Skeletal muscle cell (primary cell): ENCODE measurements around the gene TEX48.

Experiments
- DNase-seq: peaks from one replicate; pipeline ENCODE4 v3.0.0-alpha.2; 2010; ENCODE audit warnings: low read depth
- H3K4me3 ChIP-seq: 2 replicates; pipeline ENCODE4 v1.5.1; 2011; ENCODE audit warnings: low read depth, mild to moderate bottlenecking, control low read depth, low read length, moderate library complexity

The TEX48 gene

DNA sequence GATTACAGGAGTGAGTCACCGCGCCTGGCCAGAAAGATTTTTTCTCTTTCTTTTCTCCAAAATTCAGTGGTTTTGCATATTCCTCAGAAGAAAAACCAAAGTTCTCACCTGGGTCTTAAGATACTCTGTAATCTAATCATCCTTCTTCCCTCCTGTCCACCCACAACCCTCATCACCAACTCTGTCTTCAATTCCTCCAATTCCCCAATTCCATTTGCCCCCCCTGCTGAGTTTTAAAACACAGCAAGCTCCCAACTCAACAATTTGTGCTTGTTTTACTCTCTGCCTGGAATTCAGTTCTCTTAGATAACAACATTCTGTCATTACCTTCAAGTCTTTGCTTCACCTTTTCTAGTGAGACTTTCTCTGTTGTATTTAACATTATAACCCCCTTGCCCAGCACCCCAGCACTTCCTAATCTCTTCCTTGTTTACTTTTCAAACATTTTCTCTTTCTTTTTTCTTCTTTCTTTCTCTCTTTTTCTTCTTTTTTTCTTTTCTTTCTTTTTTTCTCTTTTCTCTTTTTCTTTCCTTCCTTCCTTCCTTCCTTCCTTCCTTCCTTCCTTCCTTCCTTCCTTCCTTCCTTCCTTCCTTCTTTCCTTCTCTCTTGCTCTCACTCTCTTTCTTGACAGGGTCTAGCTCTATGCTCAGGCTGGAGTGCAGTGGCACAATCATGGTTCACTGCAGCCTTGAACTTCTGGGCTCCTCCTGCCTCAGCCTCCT is 7.8 kb downstream of the TEX48 start:
- no peak for DNase-seq
- no peak overlapping the region for H3K4me3 ChIP-seq

DNA sequence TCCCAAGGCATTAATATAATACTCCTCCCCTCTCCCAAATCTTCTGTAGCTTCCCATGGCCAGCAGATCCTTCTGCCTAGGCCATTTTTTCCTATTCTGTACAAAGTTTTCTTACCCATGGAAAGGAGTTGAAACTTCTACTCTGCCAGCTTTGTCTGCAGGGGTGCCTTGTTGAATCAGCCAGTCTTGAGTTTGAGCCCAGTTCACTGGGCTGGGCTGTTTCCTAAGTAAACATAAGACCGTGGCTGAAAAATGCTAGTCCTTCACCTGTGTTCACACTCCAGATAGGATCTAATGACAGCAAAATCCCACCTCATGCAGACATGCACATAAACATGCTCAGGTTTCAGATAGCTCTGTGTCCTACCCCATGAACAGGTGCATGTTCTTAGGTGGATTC is 10.4 kb downstream of the TEX48 start:
- no peak for DNase-seq
- no peak overlapping the region for H3K4me3 ChIP-seq

DNA sequence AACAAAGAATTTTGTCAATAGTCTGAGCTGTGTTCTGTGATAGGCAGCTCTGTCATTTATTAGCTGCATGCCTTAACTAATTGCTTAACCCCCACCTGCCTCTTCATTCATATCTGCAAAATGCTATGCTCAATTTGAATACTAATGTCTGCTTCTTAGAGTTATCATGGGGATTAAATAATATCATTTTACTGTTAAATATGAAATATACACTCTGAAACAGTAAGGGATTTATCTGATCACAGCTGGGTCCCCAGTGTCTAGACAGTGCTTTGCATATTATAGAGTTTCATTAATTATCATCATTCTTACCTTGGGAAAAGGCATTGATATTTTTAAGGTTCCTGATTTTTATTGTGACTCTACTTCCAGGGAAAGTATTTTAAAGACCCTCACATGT is 12.0 kb downstream of the TEX48 start:
- DNase-seq: no peak
- H3K4me3 ChIP-seq: no peak overlapping the region

DNA sequence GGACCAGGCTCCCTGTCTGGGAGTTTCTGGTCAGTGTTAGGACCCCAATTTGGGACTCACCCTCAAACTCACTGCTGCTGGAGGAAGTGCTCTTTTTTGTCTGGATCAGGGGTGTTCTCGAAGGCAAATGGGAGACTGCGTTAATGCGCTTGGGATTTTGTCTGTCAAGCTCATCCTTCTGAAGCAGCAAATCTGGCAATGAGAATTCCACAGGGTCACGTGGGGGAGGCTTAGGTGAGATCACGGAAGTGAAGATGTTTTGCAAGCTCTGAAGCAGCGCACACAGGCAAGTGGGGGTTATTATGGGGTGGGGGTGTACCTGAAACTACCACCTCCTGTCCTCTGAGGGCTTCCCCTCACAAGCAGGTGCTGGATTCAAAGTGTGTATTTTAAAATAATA is 13.8 kb downstream of the TEX48 start:
- DNase-seq: no peak
- H3K4me3 ChIP-seq: no peak overlapping the region

DNA sequence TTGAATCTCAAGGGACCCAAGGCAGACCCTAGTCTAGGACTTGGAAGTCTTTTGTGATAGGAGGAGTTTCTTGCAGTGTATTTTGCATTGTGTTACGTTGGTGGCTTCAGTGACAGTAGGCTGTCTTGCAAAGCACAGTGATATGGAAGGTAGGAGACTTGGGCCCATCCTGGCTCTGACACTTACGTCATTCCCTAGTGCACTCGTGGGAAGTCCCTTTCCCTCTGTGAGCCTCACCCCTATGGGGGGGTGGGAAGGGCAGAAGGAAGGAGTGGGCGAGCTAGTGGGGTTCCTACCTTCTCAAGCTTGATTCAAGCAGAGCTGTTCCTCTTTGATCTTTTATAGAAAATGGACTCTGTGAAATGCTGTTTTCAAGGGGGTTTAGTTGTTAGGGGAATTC is 15.1 kb downstream of the TEX48 start:
- DNase-seq: no peak
- no peak overlapping the region for H3K4me3 ChIP-seq

DNA sequence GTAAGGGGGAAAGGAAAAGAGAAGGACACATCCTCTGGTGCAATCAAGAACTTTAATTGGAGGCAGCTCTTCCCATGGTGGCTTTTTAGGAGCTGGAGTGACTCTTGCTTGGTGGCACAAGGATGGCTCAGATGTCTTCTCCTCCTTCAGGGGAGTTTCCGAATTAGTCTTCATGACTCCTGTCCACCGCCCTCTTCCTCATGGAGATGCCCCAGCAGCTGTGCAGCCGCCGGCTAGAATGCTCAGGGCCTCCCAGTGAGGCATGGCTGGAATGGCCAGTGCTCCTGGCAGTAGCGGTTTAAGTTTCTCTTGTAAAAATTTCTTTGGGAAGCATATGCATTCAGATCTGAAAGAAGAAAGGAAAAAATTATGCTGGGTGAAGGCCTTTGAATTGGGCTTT is 15.6 kb downstream of the TEX48 start:
- no peak overlapping the region for H3K4me3 ChIP-seq
- no peak for DNase-seq

DNA sequence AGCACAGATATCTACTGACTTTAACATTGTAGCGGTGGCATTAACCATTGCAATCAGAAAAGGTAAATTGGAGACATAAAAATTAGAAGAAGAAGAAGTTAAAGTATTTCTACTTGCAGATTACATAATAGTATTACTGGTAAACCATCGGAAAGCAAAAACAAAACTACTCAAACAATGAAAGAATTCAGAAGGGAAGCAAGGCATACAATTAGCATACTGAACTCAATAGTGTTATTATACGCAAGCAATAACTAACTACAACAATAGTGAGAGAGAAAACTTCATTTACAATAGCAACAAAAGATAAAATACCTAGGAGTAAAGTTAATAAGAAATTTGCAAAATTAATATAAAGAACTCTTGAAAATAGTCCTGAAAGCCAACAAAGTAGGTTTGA is 17.8 kb downstream of the TEX48 start:
- no peak overlapping the region for H3K4me3 ChIP-seq
- no peak for DNase-seq

DNA sequence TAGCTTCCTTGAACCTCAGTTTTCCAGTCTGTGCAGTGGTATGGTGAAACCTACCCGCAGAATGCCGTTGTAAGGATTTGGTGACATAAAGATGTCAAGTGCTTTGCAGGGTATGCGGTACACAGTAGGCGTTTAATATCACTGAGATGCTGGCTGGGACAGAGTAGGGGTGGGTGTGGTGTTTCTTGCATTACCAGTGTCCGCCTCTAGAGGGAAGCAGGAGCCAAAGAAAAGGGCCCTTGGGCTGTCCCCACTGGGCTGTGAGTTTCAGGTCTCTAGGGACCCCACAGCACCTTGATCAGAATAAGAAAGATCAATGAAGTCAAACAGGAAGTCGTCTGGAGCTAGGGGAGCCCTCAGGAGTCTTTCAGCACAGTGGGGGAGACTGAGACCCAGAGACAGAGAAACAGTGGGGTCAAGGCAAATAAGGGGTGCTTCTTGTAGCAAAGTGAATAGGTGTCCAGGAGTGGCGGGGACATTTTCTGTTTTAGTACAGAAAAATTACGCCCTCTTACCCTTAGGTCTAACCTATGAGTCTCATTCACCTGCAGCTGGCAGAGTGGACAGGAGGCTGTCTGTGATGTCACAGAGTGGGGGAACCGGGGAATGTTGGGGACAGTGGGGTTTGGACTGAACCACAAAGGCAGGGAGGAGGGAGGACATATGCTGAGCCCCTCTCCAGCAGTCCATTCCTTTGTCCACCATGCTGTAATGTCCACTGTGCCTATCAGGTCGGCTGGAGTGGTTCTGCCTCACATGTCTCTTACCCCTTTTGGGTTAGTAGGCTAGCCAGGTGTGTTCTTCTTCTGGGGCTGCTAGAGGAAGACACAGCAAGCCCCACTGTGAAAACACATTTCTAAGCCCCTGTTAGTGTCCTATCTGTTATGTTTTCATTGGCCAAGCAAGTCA is 19.7 kb downstream of the TEX48 start:
- H3K4me3 ChIP-seq: no peak overlapping the region
- no peak for DNase-seq

DNA sequence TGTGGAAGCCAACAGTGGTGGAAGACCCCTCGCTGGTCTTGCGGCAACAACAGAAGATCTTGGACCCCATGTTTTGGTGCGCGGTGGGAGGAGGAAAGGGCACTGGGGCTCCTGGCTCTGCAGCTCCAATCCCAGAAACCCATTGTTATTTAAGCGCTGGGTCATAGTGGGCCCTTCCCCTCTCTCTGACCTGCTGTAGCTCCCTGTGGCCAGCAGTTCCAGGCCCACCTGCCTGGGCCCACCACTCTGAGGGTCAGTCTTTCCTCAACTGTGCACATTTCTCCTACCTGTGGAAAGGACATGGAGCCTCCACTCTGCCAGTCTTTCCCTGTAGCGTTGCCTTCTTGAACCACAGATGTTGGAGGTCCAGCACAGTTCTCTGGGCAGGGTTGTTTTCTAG is 24.3 kb downstream of the TEX48 start, which contains the start of gene TEX53:
TSS of gene TEX53 (minus strand) at position 101 of the 400 bp plus-strand sequence. CDS start at position 70, 31 bp downstream.
- no peak within 1 kb of the TSS for H3K4me3 ChIP-seq
- no peak for DNase-seq

DNA sequence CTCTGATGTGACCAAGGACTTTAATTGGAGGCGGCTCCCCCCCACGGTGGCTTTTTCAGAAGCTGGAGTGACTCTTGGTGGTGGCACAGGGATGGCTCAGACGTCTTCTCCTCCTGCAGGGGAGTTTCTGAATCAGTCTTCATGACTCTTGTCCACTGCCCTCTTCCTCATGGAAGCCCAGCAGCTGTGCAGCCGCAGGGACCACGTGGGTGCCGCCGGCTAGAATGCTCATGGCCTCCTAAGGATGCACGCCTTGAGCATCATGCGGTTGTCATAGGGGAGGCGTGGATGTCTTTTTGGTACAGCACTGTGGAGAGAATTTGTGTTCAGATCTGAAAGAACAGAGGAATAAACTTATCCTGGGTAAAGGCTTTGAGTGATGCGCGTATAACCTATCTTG is 25.7 kb downstream of the TEX48 start:
- no peak for DNase-seq
- H3K4me3 ChIP-seq: no peak overlapping the region

DNA sequence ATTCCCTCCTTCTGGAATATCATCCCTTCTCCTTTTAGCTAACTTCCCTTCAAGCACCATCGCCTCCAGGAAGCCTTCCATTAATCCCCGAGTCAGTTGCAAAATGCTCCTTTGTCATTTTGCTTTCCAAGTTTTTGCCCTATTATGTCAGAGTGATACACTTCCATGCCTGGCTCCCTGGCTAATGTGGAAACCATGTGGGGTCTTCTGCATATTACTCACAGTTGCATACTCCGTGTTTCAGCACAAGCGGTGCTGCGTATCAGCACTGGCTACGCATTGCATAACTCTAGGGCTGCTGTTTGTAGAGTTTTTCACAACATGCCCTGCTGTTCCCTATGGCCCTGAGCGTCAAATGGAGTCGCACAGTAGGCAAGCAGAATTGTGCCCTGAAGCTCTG is 26.3 kb downstream of the TEX48 start:
- DNase-seq: peak; percentile 63
- no peak overlapping the region for H3K4me3 ChIP-seq

DNA sequence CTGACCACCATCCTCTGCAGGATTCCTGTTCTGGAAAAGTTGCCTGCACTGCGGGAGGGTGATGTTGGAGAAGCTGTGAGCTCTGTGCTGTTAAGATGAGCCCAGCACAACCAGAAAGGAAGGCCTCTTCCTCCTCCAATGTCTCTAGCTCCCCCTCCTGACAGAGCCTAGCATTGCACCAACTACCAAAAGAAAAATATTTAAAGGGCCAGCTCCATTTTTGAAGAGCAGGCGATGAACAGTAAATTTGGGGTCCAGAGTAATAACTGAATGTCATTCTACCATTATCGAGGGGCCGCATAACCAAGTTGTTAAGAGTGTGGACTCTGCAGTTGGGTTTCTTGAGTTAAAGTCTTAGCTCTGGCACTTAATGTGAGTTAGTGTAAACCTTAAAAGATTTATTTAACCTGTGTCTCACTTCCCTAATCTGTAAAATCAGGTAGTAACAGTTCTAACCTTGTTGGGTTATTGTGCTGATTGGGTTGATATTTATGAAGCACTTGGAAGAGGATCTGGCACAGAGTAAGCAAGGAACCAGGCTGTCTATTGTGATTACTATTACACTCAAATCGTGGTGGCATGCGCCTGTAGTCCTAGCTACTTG is 28.3 kb downstream of the TEX48 start:
- no peak overlapping the region for H3K4me3 ChIP-seq
- peak; percentile 25 for DNase-seq

DNA sequence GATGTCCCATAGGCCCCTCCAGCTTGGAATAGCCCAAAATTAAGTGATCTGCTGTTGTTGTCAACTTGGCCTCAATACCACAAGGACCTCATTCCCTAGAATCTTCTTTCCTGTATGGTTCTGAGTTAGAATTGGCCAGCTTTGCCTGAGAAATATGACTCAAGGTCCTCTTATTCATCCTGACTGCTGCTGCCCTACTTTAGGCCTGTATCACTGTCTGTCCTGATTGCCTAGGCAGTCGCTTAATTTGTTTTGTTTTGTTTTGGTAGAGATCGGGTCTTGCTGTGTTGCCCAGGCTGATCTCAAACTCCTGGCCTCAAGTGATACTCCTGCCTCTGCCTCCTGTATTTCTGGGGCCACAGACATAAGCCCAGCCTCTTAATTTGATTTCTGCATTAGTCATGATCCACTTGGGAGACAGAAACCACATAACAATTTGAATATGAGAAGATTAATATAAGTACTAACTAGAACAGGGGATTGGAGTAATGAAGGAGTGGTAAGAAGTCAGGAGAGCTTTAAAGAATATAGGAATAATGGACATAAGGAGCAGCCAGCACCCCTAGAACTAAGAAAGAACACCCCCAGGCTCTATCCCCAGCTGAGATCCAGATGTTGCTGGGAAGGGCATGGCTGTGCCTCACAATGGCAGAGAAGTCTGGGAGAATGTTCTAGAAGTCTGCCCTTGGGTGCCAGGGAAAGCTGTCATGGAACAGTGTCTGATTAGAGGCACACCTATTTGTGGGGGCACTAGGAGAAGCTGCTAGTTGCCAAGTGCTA is 29.0 kb downstream of the TEX48 start:
- no peak overlapping the region for H3K4me3 ChIP-seq
- DNase-seq: peak; percentile 7

DNA sequence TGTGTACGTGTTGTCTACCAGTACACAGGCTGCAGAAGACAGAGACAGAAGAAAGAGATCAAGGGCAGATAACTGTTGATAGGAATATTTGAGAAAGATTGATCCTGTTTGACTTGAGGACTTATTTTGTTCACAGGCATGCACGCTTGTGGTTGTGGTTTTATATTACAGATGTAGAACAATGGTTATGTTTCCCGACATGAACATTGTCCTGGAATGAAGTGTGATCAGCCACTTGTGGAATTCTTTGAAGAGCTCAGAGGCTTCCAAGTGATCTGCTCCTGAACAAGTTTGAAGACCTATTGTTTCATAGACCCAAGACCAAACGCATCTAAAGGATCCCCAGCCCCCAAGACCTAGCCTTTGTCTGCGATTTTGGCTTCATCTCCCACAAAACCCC is 38.1 kb downstream of the TEX48 start:
- no peak overlapping the region for H3K4me3 ChIP-seq
- DNase-seq: no peak

DNA sequence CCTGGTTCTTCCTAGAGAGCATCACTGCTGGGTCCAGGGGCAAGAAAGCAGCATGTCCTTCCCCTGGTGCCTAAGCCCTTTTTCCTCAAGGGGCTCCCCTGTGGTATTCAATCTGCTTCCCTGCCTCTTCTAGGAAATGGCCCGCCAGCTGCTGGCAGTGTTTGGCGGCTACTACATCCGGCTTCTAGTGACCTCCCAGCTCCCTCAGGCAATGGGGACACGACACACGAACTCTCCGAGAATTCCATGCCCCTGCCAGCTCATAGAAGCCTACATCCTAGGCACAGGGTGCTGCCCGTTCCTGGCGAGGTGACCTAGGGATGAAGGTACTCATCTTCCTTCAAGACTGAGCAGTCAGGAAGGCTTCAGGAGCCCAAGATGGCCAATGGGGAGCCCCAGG is 39.0 kb downstream of the TEX48 start:
- H3K4me3 ChIP-seq: no peak overlapping the region
- no peak for DNase-seq

DNA sequence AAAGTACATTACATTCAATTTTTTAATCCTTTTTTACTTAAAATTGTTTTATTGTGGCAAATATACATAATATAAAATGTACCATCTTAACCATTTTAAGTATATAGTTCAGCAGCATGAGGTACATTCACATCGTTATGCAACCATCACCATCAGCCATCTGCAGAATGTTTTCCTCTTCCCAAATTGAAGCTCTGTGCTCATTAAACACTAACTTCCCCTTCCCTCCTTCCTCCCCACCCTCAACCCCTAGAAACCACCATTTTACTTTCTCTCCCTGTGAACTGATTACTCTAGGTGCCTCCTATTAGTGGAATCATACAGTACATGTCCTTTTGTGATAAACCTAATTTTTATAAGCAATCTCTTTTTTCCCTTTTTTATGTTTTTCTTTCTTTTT is 40.0 kb downstream of the TEX48 start:
- no peak overlapping the region for H3K4me3 ChIP-seq

DNA sequence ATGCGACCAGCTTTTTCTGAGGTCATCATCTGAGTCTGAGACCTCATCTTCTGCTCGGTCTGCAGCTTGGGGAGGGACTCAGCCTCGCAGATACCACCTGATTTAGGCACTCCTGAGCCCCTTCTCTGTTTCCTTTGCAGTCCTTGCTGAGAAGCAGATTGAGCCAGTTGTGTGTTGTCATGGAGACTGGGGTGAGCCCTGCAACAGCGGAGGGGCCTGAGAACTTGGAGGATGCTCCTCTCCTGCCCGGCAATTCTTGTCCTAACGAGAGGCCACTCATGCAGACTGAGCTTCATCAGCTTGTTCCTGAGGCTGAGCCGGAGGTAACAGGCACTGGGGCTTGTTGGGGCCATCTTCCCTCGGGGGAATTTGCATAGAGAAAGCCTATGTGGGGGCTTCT is 43.6 kb downstream of the TEX48 start:
- DNase-seq: no peak
- no peak overlapping the region for H3K4me3 ChIP-seq

More for the DNA sequence above, 40.0 kb downstream of the TEX48 start:
- no peak for DNase-seq

DNA sequence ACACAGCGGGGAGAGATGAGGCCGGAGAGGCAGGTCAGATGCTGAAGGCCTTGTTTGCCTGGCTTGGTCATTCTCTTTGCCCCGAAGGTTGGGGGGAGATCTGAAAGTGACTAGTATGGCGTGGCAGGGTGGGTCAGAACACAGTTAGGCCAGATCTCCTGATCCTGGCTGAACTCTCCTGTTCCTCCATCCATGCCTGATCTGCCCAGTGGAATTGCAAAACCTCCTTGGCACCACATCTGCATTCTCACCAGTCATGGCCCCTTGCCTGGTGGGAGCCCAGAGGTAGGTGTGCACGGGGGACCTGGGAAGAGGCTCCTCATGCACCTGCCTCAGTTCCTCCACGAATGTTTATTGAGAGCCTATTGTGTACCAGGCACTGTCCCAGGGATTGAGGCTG is 47.6 kb downstream of the TEX48 start:
- no peak overlapping the region for H3K4me3 ChIP-seq
- no peak for DNase-seq

DNA sequence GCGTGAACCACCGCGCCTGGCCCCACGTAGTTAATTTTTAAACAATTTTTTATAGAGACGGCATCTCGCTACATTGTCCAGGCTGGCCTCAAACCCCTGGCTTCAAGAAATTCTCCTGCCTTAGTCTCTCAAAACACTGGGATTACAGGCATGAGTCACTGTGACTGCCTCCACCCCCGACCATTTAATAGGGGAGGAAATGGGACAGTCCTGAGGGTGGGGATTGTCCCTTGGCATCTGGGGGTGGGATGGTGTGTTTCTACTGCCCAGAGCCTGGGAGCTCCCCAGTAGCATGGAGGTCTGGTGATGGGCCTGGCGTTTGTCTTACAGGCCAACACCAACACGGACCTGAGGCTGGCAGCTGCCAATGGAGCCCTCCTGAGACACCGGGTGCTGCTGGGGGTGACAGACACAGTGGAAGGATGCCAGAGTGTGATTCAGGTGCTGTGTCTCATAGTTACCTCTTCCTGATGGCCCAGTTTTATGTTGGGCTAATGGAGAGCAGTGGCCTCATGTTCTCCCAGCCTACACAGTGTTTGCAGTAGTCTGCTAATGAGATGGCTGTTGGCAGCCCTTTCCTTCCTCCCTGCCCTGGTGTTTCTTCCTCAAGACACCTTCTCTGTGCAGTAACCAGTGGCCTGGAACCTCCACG is 48.4 kb downstream of the TEX48 start:
- DNase-seq: no peak
- H3K4me3 ChIP-seq: no peak overlapping the region
